Cardiac muscle cell (in vitro differentiated cells and primary cell): ENCODE measurements around the gene ISCA2. TPM values are rescaled to one million over a fixed set of nuclear protein-coding genes. Genes with fewer than 3 reads are reported as not detected.
"Not testable (repeated sequence)": the region's sequence is repeated elsewhere in the genome, so short reads cannot be mapped to it uniquely, and the experiment has no call there.

Experiments
- DNase-seq, 2 donors: peaks; one replicate each; pipeline versions ENCODE4 v3.0.0 to v3.0.0-alpha.2; 2010 to 2017; ENCODE audit warnings: low read depth in 1 of 2, low spot score in 1 of 2
- H3K27ac ChIP-seq: fragments of 200-600 bp; sonication (generic); 2 replicates; pipeline ENCODE4 v1.5.1; 2016
- H3K27me3 ChIP-seq: fragments of 200-600 bp; sonication (generic); 2 replicates; pipeline ENCODE4 v1.6.0; 2016; ENCODE audit warnings: control low read depth
- H3K36me3 ChIP-seq: fragments of 200-600 bp; sonication (generic); 2 replicates; pipeline ENCODE4 v1.5.1; 2016; ENCODE audit warnings: control low read depth
- H3K4me1 ChIP-seq: fragments of 200-600 bp; sonication (generic); 2 replicates; pipeline ENCODE4 v1.8.1; 2017; ENCODE audit warnings: low read depth, mild to moderate bottlenecking, mixed run types
- H3K4me3 ChIP-seq: fragments of 200-600 bp; sonication (generic); 2 replicates; pipeline ENCODE4 v1.5.1; 2016; ENCODE audit warnings: mild to moderate bottlenecking
- H3K9me3 ChIP-seq: fragments of 200-600 bp; sonication (generic); 2 replicates; pipeline ENCODE4 v1.5.1; 2017; ENCODE audit warnings: low read depth, mild to moderate bottlenecking, control low read depth
- polyA plus RNA-seq: library from polyadenylated mRNA; unstranded; fragments of >200 nt; fragmentation: Nextera tagmentation; extraction: Ambion mirVana; gene quantifications from 2 replicates; pipeline ENCODE4 v1.2.1, GENCODE V29; 2016
- total RNA-seq: library from RNA; depleted of rRNA; stranded (reverse); fragments of >200 nt; gene quantifications from 2 replicates; pipeline ENCODE4 v1.2.3, GENCODE V29; 2016
- TF ChIP-seq, protein P1 (sequence below): IDR thresholded peaks from 2 replicates; pipeline ENCODE4 v1.5.1; 2012; ENCODE audit warnings: low read depth, mild to moderate bottlenecking, low read length

The ISCA2 gene
- total and polyA plus RNA-seq, 2 experiments from 2014 or later = 26.5 to 141 TPM

DNA sequence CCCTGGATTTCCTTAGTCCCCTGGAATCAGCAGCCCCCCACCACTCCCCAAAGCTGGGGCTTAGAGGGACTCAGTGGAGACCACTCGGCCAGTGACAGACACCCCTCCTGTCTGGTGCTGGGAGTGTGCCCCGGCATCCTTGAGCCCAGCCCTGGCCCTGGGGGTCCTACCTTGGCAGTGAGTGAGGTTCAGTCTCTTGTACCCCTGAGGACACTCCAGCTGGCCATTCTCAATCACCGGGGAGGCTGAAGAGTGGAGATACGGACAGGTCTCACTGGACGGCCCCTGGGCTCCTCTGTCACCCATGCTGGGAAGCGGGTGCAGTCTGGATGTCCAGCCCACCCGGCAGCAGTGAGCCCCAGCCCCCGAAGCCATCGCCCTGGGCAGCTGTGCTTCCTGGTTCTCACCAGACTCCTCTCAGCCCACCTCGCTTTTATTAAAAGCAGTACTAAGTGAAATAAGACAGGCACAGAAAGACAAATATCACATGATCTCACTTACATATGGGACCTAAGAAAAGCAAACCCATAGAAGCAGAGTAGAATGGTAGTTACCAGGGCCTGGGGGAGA, 42.3 kb downstream of the ISCA2 start:
- no peak for DNase-seq
- Histone ChIP-seq H3K4me3 (no peak overlapping the region), H3K4me1 (peaks cover 4% of the 10 kb centered on the region), H3K27ac (no peak overlapping the region), H3K27me3 (no peaks in the 10 kb centered on the region), H3K36me3 (no peaks in the 10 kb centered on the region), H3K9me3 (no peaks in the 10 kb centered on the region)
- TF ChIP-seq, protein P1, sequence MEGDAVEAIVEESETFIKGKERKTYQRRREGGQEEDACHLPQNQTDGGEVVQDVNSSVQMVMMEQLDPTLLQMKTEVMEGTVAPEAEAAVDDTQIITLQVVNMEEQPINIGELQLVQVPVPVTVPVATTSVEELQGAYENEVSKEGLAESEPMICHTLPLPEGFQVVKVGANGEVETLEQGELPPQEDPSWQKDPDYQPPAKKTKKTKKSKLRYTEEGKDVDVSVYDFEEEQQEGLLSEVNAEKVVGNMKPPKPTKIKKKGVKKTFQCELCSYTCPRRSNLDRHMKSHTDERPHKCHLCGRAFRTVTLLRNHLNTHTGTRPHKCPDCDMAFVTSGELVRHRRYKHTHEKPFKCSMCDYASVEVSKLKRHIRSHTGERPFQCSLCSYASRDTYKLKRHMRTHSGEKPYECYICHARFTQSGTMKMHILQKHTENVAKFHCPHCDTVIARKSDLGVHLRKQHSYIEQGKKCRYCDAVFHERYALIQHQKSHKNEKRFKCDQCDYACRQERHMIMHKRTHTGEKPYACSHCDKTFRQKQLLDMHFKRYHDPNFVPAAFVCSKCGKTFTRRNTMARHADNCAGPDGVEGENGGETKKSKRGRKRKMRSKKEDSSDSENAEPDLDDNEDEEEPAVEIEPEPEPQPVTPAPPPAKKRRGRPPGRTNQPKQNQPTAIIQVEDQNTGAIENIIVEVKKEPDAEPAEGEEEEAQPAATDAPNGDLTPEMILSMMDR = no peak

DNA sequence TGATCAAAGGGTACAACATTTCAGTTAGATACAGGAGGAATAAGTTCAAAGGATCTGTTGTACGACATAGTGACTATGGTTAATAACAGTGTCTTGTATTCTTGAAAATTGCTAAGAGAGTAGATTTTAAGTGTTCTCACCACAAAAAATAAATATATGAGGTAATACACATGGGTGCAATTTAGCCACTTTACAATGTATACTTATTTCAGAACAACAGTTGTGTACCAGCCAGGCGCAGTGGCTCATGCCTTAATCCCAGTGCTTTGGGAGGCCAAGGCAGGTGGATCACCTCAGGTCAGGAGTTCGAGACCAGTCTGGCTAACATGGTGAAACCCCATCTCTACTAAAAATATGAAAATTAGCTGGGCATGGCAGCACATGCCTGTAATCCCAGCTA, 42.8 kb downstream of the ISCA2 start:
- H3K4me1 ChIP-seq, H3K9me3 ChIP-seq, H3K36me3 ChIP-seq, H3K4me3 ChIP-seq, H3K27ac ChIP-seq, DNase-seq, H3K27me3 ChIP-seq: not testable (repeated sequence)

DNA sequence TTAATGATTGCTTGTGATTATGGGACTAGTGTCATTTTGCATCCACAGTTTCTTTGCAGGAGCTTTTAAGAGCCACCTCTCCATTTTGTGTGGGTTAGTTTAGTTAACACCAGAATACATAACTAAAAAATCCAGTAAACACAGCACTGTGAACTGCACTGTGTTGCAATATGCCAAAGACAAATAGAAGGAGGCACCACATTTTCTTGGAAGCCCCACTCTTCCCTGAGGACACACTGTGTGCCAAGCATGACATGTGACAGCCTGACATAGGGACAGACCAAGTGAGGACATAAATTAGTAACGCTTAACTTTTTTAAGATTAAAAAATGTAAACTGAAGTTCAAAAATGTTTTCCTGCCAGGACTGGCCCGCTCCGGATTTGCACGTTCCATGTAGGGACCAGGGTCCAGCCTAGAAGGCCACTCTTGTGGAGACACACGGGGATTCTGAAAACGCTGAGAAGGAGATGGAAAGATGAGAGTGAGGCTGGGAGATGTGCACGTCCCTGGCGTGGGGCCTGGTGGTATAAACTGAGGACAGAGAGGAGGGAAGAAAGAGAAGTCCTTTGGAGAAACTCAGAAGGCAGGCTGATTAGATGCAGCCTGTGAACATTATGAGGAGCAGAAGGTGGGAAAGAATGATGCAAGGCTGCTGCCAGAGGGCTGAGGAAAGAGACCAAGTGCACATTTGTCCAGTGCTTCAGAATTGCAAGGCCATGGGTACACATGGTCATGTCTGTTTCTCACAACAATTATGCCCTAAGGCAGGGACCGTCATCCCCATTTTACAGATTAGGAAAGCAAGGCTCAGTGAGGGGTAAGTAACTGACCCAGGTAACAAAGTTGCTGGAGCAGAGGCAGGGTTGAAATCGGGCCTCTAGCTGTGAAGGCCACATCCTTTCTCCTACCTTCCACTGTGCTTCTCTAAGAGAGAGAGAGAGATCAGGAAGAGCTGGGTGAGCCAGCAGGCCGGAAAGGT, 45.1 kb downstream of the ISCA2 start:
- H3K4me1 ChIP-seq = no peaks in the 10 kb centered on the region
- H3K9me3 ChIP-seq = no peaks in the 10 kb centered on the region
- no peak overlapping the region for H3K4me3 ChIP-seq
- no peaks in the 10 kb centered on the region for H3K36me3 ChIP-seq
- TF ChIP-seq, protein P1 = no peak
- H3K27me3 ChIP-seq = no peaks in the 10 kb centered on the region
- H3K27ac ChIP-seq = no peak overlapping the region
- no peak for DNase-seq

DNA sequence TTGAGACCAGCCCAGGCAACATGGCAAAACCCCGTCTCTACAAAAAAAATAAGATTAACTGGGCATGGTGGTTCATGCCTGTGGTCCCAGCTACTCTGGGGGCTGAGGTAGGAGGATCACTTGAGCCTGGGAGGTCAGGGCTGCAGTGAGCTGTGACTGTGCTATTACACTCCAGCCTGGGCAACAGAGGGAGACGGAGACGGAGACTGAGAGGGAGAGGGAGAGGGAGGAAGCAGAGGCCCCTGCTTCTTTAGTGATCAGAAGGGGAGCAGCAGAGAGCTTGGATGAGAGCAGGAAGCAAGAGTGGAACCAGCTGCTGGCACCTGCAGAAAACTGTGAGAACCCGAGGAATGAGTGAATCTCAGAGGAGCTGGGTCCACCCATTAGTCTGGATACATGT, 45.9 kb downstream of the ISCA2 start:
- H3K36me3 ChIP-seq = no peaks in the 10 kb centered on the region
- no peak for DNase-seq
- no peak overlapping the region for H3K4me3 ChIP-seq
- TF ChIP-seq, protein P1 = no peak
- no peaks in the 10 kb centered on the region for H3K27me3 ChIP-seq
- H3K4me1 ChIP-seq = no peaks in the 10 kb centered on the region
- no peaks in the 10 kb centered on the region for H3K9me3 ChIP-seq
- H3K27ac ChIP-seq = no peak overlapping the region

DNA sequence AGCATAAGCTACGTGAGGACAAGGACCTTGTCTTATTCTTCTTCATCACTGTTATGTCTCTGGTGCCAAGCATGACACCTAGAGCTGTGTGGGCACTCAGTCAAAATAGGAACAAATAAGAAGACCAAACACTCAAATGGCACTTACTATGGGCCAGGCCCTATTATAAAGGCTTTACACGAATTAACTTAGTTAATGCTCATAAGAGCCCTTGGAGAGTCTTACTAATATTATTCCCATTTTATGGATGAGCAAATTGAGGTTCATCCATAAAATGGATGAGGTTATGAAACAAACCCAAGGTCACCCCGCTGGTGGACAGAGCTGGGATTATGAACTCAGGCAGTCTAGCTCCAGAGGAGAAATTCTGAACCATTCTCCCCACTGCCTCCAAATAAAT, 47.7 kb downstream of the ISCA2 start:
- Histone ChIP-seq H3K36me3 (no peaks in the 10 kb centered on the region), H3K9me3 (no peaks in the 10 kb centered on the region), H3K27me3 (no peaks in the 10 kb centered on the region), H3K4me1 (no peaks in the 10 kb centered on the region), H3K4me3 (no peak overlapping the region), H3K27ac (no peak overlapping the region)
- TF ChIP-seq, protein P1 = no peak
- DNase-seq = no peak
